T-helper 1 cell (primary cell): Measurements from ENCODE around the gene ACOX1.

Source experiments
- DNase-seq, 5 donors: peaks; one replicate each; pipeline ENCODE4 v3.0.0-alpha.2; 2012 to 2020

ACOX1 gene

DNA sequence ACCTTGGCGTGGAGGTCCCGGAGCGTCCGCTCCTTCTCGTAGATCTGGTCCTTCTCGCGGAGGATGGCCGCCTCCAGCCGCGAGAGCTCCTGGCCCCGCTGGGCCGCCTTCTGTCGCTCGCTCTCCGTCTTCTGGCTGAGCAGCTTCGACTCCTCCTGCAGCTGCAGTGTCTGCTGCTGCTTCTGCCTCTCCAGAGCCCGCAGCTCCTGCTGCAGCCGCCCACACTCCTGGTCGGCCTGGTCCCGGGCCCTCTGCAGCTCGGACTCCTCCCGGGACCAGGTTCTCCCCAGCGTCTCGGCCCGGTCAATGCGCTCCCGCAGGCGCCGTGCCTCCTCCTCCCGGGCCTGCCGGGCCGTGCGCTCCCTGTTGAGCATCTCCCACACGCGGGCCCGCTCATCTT lies 29.2 kb upstream of the ACOX1 start:
- DNase-seq, result no peak

DNA sequence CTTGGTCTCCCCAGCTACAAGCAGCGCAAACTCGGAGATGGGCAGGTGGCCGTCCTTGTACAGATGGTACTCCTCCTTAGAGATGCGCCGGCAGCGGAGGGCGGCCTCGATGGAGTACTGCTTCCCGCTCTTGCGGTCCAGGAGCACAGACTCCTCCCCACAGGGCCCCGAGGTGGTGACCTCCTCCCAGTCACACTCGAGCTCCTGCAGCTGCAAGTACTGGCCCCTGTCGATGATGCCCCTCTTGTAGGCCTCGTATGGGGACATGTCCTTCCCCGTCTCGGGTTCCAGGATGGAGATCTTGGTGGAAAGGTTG lies 28.8 kb upstream of the ACOX1 start:
- DNase-seq, result no peak

DNA sequence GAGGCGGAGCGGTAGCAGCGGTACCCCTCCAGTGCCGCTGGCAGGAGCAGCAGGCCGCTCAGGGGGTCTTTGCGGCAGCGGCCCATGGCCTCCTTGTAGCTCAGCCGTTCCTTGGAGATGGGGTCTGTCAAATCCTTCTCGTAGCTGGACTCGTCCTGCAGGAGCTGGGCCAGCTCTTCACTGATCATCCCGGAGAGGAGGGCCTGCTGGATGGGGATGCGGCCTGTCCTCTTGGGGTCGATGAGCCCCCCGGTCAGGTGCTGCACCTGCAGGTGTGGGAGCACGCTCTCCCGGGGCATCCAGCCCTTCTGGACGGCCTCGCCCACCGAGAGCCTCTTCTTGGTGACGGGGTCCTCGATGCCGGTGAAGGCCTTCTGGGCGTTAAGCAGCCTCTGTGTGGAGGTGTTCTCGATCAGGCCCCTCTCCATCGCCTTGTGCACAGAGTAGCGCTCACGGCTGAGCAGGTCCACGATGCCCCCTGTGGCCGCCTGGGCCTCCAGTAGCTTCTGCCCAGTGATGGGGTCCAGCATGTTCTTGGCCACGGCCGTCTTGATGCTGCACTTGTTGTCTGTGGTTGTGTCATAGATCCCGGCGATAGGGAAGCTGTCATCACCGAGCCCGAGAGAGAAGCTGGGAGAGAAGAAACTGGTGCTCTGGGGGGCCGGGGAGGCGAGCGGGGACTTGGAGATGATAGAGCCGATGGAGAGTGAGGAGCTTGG lies 28.3 kb upstream of the ACOX1 start:
- DNase-seq, result no peak

DNA sequence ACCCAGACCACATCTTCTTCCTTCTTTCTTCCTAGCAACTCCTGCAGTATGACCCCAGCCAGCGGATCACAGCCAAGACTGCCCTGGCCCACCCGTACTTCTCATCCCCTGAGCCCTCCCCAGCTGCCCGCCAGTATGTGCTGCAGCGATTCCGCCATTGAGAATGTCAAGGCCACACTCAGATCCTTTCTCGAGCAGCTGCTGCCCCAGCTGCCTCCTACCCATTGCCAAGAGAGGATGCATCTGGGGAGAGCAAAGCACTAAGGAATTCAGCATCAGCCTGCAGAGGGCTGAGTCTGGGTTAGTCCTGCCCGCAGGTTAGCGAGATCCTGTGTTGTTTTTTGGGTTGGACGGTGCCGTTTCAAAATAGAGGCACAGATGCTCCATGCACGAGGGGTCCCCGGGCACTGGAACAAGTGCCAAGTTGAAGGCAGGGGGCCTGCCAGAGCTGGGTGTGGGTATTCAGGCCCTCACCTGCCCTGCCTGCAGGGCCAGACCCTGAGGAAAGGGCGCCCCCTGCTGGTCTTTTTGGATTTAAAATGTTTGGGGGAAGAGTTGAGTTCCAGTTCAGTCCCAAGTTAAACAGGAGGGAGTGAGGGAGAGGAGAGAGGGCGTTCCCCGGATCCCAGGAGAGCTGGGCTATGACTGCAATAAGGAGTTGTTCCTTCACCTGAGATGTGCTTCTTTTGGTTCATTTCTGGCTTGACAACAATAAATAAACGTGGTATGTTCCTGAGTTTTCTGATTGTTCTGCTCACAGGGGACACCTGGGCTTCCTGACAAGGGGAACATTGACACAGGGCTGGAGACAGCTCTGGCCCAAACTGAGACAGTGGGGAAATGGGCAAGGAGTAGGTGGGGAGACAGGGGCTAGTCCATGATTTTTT lies 26.5 kb upstream of the ACOX1 start:
- DNase-seq, result peak; percentile 50 to 81 (median 67)

DNA sequence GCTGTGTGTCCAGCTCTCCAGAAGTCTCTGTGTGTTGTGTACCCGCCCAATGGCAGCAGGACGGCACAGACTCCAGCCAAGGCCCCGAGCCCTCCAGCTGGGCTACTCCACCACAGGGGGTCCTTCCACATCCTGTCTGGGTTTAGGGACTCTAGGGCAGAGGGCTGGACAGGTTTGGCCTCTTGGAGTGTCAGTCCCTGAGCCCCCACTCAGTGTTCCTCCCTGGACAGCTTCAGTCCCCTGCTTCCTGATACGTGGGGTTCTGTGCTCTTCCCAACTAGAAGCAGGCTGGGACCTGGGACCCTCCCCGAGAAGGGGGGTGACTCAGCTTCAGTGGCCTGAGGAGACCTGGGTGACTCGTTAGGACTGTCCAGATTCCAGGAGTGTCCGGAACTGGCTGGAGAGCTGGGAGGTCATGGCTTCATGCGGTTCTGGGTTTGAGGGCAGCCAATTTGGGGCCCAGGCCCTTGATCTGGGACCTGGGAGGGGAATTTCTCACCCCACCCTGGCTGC lies 25.8 kb upstream of the ACOX1 start:
- DNase-seq, result no peak

DNA sequence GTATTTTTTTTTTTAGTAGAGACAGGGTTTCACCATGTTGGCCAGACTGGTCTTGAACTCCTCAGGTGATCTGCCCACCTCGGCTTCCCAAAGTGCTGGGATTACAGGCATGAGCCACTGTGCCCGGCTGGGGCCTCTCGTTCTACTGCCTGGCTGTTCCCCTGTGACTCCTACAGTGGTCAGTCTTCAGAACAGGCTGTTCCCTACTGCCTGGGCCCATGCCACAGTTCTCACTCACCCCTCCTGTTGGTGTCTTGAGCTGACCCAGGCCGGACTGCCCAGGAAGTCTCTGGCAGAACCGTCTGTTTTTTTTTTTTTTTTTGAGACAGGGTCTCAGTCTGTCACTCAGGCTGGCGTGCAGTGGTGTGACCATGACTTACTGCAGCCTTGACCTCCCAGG lies 24.9 kb upstream of the ACOX1 start:
- DNase-seq, result no peak

DNA sequence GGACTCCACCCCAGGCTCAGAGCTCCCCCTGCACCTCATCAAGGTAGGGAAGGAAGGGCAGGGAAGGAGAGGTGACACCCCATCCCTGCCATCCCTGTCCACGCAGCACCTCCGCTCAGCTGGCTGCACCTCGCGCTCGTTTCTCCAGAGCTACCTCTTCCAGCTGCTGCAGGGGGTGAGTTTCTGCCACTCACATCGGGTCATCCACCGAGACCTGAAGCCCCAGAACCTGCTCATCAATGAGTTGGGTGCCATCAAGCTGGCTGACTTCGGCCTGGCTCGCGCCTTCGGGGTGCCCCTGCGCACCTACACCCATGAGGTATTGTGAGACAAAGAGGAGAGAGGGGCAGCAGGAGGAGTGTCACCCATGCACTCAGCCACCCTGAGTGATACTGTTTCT lies 23.1 kb upstream of the ACOX1 start:
- DNase-seq, result no peak

DNA sequence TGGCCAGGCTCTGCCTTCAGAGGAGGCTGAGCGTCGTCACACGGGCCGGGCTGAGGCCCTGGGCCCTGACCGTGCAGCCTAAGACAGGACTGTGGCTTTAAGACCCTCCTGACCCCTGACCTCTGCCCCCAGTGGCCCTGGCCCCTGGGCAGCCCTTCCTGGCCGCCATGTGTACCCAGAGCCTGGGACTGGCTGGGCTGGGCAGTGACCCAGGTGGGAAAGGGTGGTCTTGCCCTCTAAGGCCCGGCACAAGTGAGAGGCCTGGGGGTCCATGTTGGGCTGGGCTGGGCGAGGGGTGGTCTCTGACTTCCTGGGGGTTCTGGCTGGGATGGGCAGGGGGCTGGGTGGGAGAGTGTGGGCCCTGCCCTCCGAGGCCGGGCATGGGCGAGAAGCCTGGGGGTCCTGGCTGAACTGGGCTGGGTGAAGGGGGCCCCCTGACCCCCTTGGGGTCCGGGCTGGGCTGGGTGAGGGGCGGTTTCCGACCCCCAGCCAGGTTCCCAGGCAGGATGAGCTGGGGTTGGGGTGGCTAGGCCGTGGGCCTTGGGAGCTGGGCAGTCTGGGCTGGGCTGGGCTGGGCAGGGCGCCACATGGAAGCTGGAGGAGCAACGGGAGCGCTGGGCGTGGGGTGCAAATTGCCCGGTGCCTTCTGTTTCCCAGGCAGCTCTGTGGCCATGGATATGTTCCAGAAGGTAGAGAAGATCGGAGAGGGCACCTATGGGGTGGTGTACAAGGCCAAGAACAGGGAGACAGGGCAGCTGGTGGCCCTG lies 22.0 kb upstream of the ACOX1 start, which contains the start of gene CDK3:
Gene CDK3, plus strand, starts transcription at position 101 of the 767 bp plus-strand sequence. Its CDS starts 571 bp downstream, at position 672.
- DNase-seq, result no peak

DNA sequence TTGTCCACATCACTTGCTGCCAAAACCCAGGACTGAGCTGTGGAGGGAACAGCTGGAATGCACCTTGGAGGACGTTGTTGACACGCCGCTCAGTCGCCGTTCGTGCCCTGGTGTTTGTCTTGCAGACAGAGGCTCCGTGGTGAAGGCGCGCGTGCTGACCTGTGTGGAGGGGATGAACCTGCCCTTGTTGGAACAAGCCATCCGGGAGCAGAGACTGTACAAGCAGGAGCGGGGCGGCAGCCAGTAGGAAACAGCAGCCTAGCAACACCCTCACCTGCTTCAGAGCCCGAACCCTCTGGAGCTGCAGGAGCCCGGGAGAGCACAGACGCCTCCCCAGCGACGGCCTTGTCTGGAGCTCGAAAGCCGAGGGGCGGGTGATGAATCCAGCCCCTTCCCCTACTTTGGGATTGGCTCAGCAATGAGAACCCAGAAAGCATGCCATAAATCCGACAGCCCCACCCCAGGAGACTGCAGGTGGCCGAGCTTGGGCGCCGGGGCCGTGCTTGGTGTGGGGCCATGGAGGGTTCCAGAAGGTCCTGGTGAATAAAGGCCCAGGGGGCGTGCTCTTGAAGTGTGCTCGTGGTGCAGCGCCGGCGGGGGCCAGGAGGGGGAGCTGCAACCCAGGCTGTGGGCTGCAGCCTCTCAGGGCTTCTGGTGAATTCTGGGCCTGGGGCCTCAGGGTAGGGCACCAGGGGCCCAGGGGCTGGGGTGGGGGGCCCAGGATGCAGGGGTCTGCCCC lies 21.2 kb upstream of the ACOX1 start:
- peak in 4 of 5 donors; percentile 44 to 56 (median 50) for DNase-seq

DNA sequence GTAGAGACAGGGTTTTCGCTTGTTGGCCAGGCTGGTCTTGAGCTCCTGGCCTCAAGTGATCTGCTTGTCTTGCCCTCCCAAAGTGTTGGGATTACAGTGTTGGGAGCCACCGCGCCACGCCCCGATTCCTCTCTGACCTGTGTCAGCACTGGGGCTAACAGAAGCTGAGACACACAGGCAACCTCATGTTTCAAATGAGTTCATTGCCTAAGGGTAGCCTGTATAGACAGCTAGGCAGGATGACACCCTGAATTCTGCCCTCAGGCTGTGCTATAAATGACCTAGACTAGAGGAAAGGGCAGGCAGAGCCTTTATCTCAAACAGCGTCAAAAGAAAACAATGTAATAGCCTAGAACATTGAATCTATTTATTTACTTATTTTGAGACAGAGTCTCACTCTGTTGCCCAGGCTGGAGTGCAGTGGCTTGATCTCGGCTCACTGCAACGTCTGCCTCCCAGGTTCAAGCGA lies 19.4 kb upstream of the ACOX1 start:
- DNase-seq, result no peak

DNA sequence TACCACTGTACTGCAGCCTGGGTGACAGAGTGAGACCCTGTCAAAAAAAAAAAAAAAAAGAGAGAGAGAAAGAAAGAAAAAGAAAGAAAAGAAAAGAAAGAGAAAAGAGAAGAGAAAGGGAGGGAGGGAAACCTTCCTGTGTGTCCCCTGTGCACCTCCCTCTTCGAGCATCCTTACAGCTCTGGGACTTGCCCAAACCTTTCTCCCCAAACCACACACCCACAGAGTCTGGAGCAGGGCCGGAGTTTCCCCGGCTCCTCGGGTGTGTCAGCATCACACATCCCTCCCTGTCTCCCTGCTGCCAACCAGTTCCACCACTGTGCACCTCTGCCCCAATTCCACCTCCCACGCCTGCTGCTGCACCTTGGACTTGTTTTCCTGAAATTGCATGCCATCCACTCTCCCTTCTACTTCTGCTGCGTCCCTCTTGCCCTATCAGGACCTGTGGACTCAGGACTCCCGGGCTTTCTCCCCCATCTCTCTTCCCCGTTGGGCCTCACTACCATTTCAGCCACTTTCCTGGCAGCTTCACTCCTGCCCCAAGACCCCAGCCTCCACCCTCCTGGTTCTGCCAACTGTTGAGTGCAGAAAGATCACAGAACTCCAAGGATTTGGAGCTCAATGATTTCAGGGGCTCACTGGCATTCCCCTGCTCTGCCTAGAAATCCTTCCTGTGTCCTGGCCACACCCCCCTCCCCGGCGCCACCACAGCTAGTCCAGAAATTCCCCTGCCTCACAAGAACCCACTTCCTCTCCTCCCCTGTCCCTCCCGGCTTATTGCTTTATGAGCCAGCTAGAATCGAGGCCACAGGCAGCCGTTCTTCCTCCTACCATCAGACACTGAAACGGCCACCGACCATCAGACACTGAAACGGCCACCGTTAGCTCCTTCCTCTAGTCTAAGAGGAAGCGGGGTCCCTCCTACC lies 18.0 kb upstream of the ACOX1 start:
- DNase-seq, result peak in 3 of 5 donors; percentile 23 to 29 (median 26)

DNA sequence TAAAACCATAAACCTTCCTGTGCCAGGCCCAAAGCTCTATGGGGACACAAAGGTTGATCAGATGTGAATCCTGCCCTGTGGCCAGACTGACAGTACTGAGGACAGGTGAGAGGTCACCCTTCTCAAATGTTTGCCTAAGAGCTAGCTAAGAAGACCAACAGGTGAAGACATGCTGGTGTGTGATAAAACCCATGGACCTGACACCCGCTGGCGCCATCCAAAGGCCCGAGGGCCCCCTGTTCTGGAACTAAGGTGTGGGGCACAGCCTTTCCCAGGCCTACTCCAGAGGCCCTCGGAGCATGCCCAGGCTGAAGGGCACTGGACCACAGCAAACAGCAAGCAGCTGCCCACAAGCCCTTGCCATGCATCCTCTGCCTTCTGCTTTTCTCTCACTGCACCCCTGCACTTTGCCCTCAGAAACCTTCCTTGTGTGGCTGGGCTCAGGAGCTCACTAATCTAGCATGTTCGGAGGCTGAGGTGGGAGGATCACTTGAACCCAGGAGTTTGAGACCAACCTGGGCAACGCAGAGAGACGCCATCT lies 16.5 kb upstream of the ACOX1 start:
- DNase-seq, result no peak

DNA sequence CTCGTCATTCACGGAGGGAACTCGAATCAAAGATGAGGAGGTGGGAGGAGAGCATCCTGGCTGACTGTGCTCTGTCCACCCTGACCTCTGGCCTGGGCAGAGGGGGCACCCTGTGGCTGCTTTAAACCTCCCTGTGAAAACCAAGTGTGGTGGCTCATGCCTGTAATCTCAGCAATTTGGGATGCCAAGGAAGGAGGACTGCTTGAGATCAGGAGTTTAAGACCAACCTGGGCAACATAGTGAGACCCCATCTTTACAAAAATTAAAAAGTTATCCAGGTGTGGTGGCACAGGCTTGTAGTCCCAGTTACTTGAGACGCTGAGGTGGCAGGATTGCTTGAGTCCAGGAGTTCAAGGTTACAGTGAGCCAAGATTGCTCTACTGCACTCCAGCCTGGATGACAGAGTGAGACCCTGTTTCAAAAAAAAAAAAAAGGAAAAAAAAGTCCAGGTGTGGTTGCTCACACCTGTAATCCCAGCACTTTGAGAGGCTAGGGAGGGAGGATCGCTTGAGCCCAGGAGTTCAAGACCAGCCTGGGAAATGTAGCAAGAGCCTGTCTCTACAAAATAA lies 15.9 kb upstream of the ACOX1 start:
- no peak for DNase-seq

DNA sequence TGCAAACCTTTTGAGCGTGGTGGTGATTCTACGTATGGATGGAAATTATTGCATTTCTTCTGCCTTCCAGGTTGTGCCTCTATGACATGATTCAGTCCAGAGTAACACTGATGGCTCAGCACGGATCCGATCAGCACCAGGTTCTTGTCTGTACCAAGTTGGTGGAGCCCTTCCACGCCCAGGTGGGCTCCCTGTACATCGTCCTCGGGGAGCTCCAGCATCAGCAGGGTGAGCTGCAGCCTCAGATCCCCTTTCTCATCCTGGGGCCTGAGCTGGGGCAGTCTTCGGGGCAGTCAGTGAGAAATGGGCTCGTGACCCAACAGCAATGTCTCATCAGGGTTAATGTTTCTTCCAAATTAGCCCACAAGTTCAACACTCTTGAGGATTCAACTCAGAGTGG lies 12.4 kb upstream of the ACOX1 start:
- DNase-seq, result no peak

DNA sequence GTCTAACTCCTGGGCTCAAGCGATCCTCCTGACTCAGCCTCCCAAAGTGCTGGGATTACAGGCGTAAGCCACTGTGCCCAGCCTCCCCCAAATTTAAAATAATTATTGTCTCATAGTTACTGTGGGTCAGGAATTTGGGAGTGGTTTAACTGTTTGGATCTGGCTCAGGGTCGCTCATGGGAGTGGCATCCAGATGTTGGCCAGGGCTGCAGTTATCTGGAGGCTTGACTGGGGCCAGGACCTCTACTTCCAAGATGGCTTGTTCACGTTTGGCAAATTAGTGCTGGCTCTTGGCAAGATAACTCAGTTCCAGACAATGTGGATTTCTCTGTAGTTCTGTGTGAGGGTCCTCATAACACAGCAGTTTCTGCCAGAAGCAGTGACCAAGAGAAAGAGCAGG lies 8.1 kb upstream of the ACOX1 start:
- DNase-seq, result no peak

DNA sequence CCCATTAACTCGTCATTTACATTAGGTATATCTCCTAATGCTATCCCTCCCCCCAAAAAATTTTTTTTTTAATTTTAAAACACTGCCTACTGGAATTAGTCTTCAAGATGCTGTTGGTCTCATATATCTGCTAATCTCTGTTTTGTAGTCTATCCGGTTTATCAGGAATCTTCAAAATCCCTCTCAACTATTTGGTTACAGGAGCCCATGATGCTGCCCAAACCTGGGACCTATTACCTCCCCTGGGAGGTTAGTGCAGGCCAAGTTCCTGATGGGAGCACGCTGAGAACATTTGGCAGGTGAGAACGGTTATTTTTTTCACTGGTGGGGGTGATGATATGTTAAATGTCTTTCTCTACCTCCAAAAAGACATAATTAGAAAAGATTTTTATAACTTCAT lies 7.0 kb upstream of the ACOX1 start:
- DNase-seq, result no peak

DNA sequence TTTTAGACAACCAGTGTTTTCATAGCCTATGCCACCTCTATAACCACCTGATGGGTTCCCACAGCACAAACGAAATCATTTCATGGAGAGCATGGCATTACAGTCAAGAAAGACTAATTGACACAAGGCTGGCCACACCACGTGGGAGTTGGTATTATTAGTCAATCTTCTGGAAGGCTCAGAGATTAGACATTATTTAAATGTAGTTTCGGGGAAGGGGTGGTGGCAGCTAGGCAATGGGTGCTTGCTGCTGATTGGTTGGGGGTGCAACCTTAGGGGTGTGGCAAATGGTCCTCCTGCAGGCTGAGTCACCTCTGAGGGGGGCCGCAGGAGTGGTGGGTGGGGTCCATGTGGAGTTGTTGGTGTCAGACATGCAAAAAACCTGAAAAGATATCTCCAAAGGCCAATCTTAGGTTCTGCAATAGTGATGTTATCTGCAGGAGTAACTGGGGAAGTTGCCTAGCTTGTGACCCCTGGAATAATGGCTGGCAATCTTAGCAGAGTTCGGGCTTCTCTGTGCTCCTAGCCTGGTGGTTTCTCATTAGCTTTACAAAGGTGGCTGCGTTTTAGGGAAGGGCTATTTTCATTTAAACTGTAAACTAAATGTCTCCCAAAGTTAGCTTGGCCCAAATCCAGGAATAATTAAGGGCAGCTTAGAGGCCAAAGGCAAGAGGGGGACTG lies 4.7 kb upstream of the ACOX1 start:
- DNase-seq, result no peak

DNA sequence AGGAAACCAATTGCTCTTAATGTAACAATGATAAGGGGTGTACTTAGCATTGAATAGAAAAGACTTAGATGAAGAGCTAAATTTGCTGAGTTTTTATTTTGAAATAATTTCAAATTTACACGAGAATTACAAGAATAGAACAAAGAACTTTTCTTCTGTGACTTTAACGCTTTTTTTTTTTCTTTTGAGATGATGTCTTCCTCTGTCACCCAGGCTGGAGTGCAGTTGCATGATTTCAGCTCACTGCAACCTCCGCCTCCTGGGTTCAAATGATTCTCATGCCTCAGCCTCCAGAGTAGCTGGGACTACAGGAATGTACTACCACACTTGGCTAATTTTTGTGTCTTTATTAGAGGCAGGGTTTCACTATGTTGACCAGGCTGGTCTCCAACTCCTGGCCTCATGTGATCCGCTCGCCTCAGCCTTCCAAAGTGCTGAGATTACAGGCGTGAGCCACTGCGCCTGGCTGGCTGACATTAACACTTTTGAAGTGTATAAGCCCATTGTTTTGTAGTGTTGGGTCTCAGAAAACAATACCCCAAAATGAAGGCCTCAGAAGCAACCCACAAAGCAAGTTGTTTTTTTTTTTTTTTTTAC lies 2.2 kb upstream of the ACOX1 start:
- no peak for DNase-seq
